NB4 (cell line): Measurements from ENCODE around the gene GLRA3.

Experiments
- DNase-seq: peaks from one replicate; pipeline ENCODE4 v3.0.0; 2010; ENCODE audit warnings: low read depth
- H3K4me3 ChIP-seq: one replicate; pipeline ENCODE4 v1.5.1; 2011; ENCODE audit warnings: mild to moderate bottlenecking, low read depth, low read length, moderate library complexity
- CTCF ChIP-seq: IDR thresholded peaks from one replicate; pipeline ENCODE4 v1.5.1; 2012; ENCODE audit warnings: low read depth, low read length
- MAX ChIP-seq: IDR thresholded peaks from 2 replicates; pipeline ENCODE4 v1.6.1; 2011; ENCODE audit warnings: low read depth, low read length
- MYC ChIP-seq: IDR thresholded peaks from 2 replicates; pipeline ENCODE4 v1.6.1; 2011; ENCODE audit warnings: low read depth, low read length
- POLR2A ChIP-seq: IDR thresholded peaks from 2 replicates; pipeline ENCODE4 v1.6.1; 2011; ENCODE audit warnings: mild to moderate bottlenecking; ENCODE audit not compliant: insufficient read length; ENCODE audit errors: extremely low read depth

The GLRA3 gene

GRCh38 chr4:174629265-174629664 lies 199.8 kb downstream of the GLRA3 start:
- DNase-seq, result no peak
- no peak overlapping the region for H3K4me3 ChIP-seq
- no peak for TF ChIP-seq POLR2A
- no peak for TF ChIP-seq MAX
- TF ChIP-seq CTCF, result no peak
- no peak for TF ChIP-seq MYC

GRCh38 chr4:174628191-174628590 lies 200.9 kb downstream of the GLRA3 start:
- TF ChIP-seq POLR2A, result no peak
- TF ChIP-seq CTCF, result no peak
- TF ChIP-seq MYC, result no peak
- no peak for TF ChIP-seq MAX
- DNase-seq, result no peak
- H3K4me3 ChIP-seq, result no peak overlapping the region

- TF ChIP-seq MAX (no peak), CTCF (no peak), MYC (no peak), POLR2A (no peak)
- H3K4me3 ChIP-seq, result no peak overlapping the region
- no peak for DNase-seq
Observed at GRCh38 chr4:174627473-174627872, 201.6 kb downstream of the GLRA3 start.

GRCh38 chr4:174626342-174627008 lies 202.6 kb downstream of the GLRA3 start:
- H3K4me3 ChIP-seq, result no peak overlapping the region
- DNase-seq, result no peak
- TF ChIP-seq MYC, result no peak
- no peak for TF ChIP-seq CTCF
- no peak for TF ChIP-seq POLR2A
- no peak for TF ChIP-seq MAX

GRCh38 chr4:174616661-174617060 lies 212.4 kb downstream of the GLRA3 start:
- TF ChIP-seq MAX (no peak), MYC (no peak), CTCF (no peak), POLR2A (no peak)
- DNase-seq, result no peak
- H3K4me3 ChIP-seq, result no peak overlapping the region

GRCh38 chr4:174613979-174614378 lies 215.1 kb downstream of the GLRA3 start:
- TF ChIP-seq MYC (no peak), POLR2A (no peak), MAX (no peak), CTCF (no peak)
- DNase-seq, result peak; percentile 11
- H3K4me3 ChIP-seq, result no peak overlapping the region
